ENCODE measurements around the gene TFE3. TPM values are rescaled to one million over a fixed set of nuclear protein-coding genes. Genes with fewer than 3 reads are reported as not detected.
A peak's percentile ranks its signal among the peaks of the same experiment; 100 is the strongest.

The TFE3 gene
- total RNA-seq, 1 experiment from 2014 or later, result 46.4 TPM

DNA sequence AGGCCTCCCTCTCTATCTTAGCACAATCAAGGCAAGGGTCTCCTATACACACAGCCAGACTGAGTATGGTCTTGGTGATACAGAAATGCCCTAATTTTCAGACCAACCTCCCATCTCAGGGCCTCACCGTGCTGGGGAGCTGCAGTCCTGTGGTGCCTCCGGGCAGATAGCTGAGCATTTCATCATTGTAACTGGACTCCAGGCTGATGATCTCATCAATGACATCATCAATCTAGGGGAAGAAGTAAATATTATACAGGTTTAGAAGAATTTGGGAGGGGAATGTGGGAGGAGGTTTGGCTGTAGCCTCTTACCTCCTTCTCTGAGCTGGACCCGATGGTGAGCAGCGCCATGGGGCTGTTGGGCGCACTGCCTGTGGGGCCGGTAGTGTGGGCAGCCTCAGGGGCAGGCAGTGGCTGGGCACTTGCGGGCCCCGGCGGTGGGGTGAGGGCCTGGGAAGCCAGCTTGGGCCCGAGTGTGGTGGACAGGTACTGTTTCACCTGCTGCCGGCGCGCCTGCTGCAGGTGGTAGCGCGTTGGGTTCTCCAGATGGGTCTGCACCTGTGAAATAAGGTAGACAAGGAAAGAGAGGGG, 5.2 kb downstream of the TFE3 start:
- peak overlapping the region; percentile 87; the same call in 1 of the 2 replicates for H3K27ac Mint-ChIP-seq
- H3K4me3 Mint-ChIP-seq, result no peak overlapping the region
- peaks cover 41% of the 10 kb centered on the region for H3K36me3 Mint-ChIP-seq
- no peak for ATAC-seq
- DNase-seq (ENCODE audit: low spot score), result no peak
- ChIA-PET POLR2A (no interaction called here), CTCF (no interaction called here)
- TF ChIP-seq, protein P1, sequence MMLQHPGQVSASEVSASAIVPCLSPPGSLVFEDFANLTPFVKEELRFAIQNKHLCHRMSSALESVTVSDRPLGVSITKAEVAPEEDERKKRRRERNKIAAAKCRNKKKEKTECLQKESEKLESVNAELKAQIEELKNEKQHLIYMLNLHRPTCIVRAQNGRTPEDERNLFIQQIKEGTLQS (CRISPR knock-in tag; conservative IDR thresholded peaks at IDR 0.05), result no peak
- TF ChIP-seq OVOL2 (CRISPR knock-in tag; IDR thresholded peaks at IDR 0.05; ENCODE audit: borderline replicate concordance) (no peak), ZNF232 (CRISPR knock-in tag; IDR thresholded peaks at IDR 0.05) (no peak), GABPB1 (CRISPR knock-in tag; IDR thresholded peaks at IDR 0.05) (no peak), ZNF416 (CRISPR knock-in tag; IDR thresholded peaks at IDR 0.05) (no peak), NR1H2 (CRISPR knock-in tag; IDR thresholded peaks at IDR 0.05) (no peak), ZNF671 (CRISPR knock-in tag; IDR thresholded peaks at IDR 0.05) (no peak), NFE2L1 (CRISPR knock-in tag; IDR thresholded peaks at IDR 0.05) (no peak), RELA (CRISPR knock-in tag; IDR thresholded peaks at IDR 0.05; ENCODE audit: borderline replicate concordance) (no peak), HMGA2 (CRISPR knock-in tag; IDR thresholded peaks at IDR 0.05) (no peak), TCF7 (CRISPR knock-in tag; IDR thresholded peaks at IDR 0.05; ENCODE audit: low read depth) (no peak), TP53 (CRISPR knock-in tag; IDR thresholded peaks at IDR 0.05) (no peak), ZNF121 (CRISPR knock-in tag; IDR thresholded peaks at IDR 0.05) (no peak), GTF2I (CRISPR knock-in tag; conservative IDR thresholded peaks at IDR 0.05) (no peak), RORB (CRISPR knock-in tag; IDR thresholded peaks at IDR 0.05) (no peak)
- TF ChIP-seq, protein P2, sequence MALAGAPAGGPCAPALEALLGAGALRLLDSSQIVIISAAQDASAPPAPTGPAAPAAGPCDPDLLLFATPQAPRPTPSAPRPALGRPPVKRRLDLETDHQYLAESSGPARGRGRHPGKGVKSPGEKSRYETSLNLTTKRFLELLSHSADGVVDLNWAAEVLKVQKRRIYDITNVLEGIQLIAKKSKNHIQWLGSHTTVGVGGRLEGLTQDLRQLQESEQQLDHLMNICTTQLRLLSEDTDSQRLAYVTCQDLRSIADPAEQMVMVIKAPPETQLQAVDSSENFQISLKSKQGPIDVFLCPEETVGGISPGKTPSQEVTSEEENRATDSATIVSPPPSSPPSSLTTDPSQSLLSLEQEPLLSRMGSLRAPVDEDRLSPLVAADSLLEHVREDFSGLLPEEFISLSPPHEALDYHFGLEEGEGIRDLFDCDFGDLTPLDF (CRISPR knock-in tag; IDR thresholded peaks at IDR 0.05), result no peak
- TF ChIP-seq, protein P3, sequence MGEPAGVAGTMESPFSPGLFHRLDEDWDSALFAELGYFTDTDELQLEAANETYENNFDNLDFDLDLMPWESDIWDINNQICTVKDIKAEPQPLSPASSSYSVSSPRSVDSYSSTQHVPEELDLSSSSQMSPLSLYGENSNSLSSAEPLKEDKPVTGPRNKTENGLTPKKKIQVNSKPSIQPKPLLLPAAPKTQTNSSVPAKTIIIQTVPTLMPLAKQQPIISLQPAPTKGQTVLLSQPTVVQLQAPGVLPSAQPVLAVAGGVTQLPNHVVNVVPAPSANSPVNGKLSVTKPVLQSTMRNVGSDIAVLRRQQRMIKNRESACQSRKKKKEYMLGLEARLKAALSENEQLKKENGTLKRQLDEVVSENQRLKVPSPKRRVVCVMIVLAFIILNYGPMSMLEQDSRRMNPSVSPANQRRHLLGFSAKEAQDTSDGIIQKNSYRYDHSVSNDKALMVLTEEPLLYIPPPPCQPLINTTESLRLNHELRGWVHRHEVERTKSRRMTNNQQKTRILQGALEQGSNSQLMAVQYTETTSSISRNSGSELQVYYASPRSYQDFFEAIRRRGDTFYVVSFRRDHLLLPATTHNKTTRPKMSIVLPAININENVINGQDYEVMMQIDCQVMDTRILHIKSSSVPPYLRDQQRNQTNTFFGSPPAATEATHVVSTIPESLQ (CRISPR knock-in tag; IDR thresholded peaks at IDR 0.05), result no peak
- TF ChIP-seq, protein P4, sequence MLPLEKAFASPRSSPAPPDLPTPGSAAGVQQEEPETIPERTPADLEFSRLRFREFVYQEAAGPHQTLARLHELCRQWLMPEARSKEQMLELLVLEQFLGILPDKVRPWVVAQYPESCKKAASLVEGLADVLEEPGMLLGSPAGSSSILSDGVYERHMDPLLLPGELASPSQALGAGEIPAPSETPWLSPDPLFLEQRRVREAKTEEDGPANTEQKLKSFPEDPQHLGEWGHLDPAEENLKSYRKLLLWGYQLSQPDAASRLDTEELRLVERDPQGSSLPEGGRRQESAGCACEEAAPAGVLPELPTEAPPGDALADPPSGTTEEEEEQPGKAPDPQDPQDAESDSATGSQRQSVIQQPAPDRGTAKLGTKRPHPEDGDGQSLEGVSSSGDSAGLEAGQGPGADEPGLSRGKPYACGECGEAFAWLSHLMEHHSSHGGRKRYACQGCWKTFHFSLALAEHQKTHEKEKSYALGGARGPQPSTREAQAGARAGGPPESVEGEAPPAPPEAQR (CRISPR knock-in tag; IDR thresholded peaks at IDR 0.05), result no peak
- TF ChIP-seq, protein P5, sequence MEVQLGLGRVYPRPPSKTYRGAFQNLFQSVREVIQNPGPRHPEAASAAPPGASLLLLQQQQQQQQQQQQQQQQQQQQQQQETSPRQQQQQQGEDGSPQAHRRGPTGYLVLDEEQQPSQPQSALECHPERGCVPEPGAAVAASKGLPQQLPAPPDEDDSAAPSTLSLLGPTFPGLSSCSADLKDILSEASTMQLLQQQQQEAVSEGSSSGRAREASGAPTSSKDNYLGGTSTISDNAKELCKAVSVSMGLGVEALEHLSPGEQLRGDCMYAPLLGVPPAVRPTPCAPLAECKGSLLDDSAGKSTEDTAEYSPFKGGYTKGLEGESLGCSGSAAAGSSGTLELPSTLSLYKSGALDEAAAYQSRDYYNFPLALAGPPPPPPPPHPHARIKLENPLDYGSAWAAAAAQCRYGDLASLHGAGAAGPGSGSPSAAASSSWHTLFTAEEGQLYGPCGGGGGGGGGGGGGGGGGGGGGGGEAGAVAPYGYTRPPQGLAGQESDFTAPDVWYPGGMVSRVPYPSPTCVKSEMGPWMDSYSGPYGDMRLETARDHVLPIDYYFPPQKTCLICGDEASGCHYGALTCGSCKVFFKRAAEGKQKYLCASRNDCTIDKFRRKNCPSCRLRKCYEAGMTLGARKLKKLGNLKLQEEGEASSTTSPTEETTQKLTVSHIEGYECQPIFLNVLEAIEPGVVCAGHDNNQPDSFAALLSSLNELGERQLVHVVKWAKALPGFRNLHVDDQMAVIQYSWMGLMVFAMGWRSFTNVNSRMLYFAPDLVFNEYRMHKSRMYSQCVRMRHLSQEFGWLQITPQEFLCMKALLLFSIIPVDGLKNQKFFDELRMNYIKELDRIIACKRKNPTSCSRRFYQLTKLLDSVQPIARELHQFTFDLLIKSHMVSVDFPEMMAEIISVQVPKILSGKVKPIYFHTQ (CRISPR knock-in tag; IDR thresholded peaks at IDR 0.05), result no peak
- TF ChIP-seq, protein P6, sequence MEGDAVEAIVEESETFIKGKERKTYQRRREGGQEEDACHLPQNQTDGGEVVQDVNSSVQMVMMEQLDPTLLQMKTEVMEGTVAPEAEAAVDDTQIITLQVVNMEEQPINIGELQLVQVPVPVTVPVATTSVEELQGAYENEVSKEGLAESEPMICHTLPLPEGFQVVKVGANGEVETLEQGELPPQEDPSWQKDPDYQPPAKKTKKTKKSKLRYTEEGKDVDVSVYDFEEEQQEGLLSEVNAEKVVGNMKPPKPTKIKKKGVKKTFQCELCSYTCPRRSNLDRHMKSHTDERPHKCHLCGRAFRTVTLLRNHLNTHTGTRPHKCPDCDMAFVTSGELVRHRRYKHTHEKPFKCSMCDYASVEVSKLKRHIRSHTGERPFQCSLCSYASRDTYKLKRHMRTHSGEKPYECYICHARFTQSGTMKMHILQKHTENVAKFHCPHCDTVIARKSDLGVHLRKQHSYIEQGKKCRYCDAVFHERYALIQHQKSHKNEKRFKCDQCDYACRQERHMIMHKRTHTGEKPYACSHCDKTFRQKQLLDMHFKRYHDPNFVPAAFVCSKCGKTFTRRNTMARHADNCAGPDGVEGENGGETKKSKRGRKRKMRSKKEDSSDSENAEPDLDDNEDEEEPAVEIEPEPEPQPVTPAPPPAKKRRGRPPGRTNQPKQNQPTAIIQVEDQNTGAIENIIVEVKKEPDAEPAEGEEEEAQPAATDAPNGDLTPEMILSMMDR (IDR thresholded peaks at IDR 0.05), result no peak
- H3K27me3 Mint-ChIP-seq (ENCODE audit: low read depth), result no peaks in the 10 kb centered on the region
- no peaks in the 10 kb centered on the region for H3K9me3 Mint-ChIP-seq
- peaks cover 22% of the 10 kb centered on the region for H3K4me1 Mint-ChIP-seq
